ENCODE measurements around the gene TMEM150B.
A peak's percentile ranks its signal among the peaks of the same experiment; 100 is the strongest.

TMEM150B gene

GRCh38 chr19:55275851-55276719, 49.1 kb downstream of the TMEM150B start:
- H4K20me1 ChIP-seq (ENCODE audit: low read depth, low read length): no peaks in the 10 kb centered on the region
- H3K9ac ChIP-seq (ENCODE audit: low read length): peak overlapping the region; percentile 25; the same call in 1 of the 2 replicates
- H3F3A ChIP-seq (ENCODE audit: insufficient read depth): peaks cover 35% of the 10 kb centered on the region
- TF ChIP-seq EZH2phosphoT487 (conservative IDR thresholded peaks at IDR 0.05; ENCODE audit: low read length) (no peak), CTCF (IDR thresholded peaks at IDR 0.05; ENCODE audit: insufficient read depth, low read length, poor library complexity, severe bottlenecking) (no peak)
- no peak overlapping the region for H3K4me3 ChIP-seq (ENCODE audit: insufficient read depth, low read length, poor library complexity, severe bottlenecking)
- no peaks in the 10 kb centered on the region for H3K9me2 ChIP-seq (replicated peaks; ENCODE audit: insufficient read depth, low read length)
- H3K4me2 ChIP-seq (ENCODE audit: low read depth, low read length, poor library complexity, severe bottlenecking): peak overlapping the region; percentile 59
- peak overlapping the region; percentile 82 for H3K27ac ChIP-seq (ENCODE audit: low read depth, low read length)
- H3K79me2 ChIP-seq (ENCODE audit: insufficient read depth, low read length): no peaks in the 10 kb centered on the region
- H3K9me3 ChIP-seq (ENCODE audit: insufficient read depth, low read length): no peaks in the 10 kb centered on the region
- no peaks in the 10 kb centered on the region for H3K27me3 ChIP-seq (ENCODE audit: low read length)
- H3K36me3 ChIP-seq (ENCODE audit: low read length): no peaks in the 10 kb centered on the region
- no peak overlapping the region for H2AFZ ChIP-seq (ENCODE audit: low read depth, low read length, severe bottlenecking)

- H3K9me3 ChIP-seq (ENCODE audit: insufficient read depth, low read length): no peaks in the 10 kb centered on the region
- no peak overlapping the region for H3K9ac ChIP-seq (ENCODE audit: low read length)
- H3F3A ChIP-seq (ENCODE audit: insufficient read depth): peaks cover 25% of the 10 kb centered on the region
- H4K20me1 ChIP-seq (ENCODE audit: low read depth, low read length): no peaks in the 10 kb centered on the region
- H3K27me3 ChIP-seq (ENCODE audit: low read length): no peaks in the 10 kb centered on the region
- H3K9me2 ChIP-seq (replicated peaks; ENCODE audit: insufficient read depth, low read length): no peaks in the 10 kb centered on the region
- no peaks in the 10 kb centered on the region for H3K79me2 ChIP-seq (ENCODE audit: insufficient read depth, low read length)
- no peak for TF ChIP-seq CTCF (IDR thresholded peaks at IDR 0.05; ENCODE audit: insufficient read depth, low read length, poor library complexity, severe bottlenecking)
- H3K4me3 ChIP-seq (ENCODE audit: insufficient read depth, low read length, poor library complexity, severe bottlenecking): no peak overlapping the region
- no peak overlapping the region for H2AFZ ChIP-seq (ENCODE audit: low read depth, low read length, severe bottlenecking)
- no peak overlapping the region for H3K27ac ChIP-seq (ENCODE audit: low read depth, low read length)
- H3K4me2 ChIP-seq (ENCODE audit: low read depth, low read length, poor library complexity, severe bottlenecking): no peak overlapping the region
- no peaks in the 10 kb centered on the region for H3K36me3 ChIP-seq (ENCODE audit: low read length)
Measured at GRCh38 chr19:55273978-55274707, 51.0 kb downstream of the TMEM150B start.

- TF ChIP-seq CTCF (IDR thresholded peaks at IDR 0.05; ENCODE audit: insufficient read depth, low read length, poor library complexity, severe bottlenecking) (no peak), EZH2phosphoT487 (conservative IDR thresholded peaks at IDR 0.05; ENCODE audit: low read length) (no peak)
- Histone ChIP-seq H3K27me3 (ENCODE audit: low read length) (no peaks in the 10 kb centered on the region), H3K9me3 (ENCODE audit: insufficient read depth, low read length) (no peaks in the 10 kb centered on the region), H3K9ac (ENCODE audit: low read length) (no peak overlapping the region), H3F3A (ENCODE audit: insufficient read depth) (peaks cover 19% of the 10 kb centered on the region), H4K20me1 (ENCODE audit: low read depth, low read length) (no peaks in the 10 kb centered on the region), H3K9me2 (replicated peaks; ENCODE audit: insufficient read depth, low read length) (no peaks in the 10 kb centered on the region), H3K27ac (ENCODE audit: low read depth, low read length) (no peak overlapping the region), H3K36me3 (ENCODE audit: low read length) (no peaks in the 10 kb centered on the region), H2AFZ (ENCODE audit: low read depth, low read length, severe bottlenecking) (no peak overlapping the region), H3K4me2 (ENCODE audit: low read depth, low read length, poor library complexity, severe bottlenecking) (no peak overlapping the region), H3K4me3 (ENCODE audit: insufficient read depth, low read length, poor library complexity, severe bottlenecking) (no peak overlapping the region), H3K79me2 (ENCODE audit: insufficient read depth, low read length) (no peaks in the 10 kb centered on the region)
Measured at GRCh38 chr19:55272142-55272541, 53.0 kb downstream of the TMEM150B start.

Measured in SU-DHL-6 (cell line).